Caco-2 (cell line): ENCODE data around the gene PLSCR5. TPM values are rescaled to one million over a fixed set of nuclear protein-coding genes. Genes with fewer than 3 reads are reported as not detected.
A peak's percentile ranks its signal among the peaks of the same experiment; 100 is the strongest.

Source experiments
- BruUV-seq: library from RNA; stranded (reverse); fragments of 400-500 nt; replicated peaks from 2 replicates; lab custom pipeline; 2021; lab: Mats Ljungman, UMichigan
- CTCF ChIA-PET: fragments of 300-600 bp; sonication (Branson Sonifier 250); formaldehyde crosslinking; loops from one replicate; lab custom pipeline; 2022; ENCODE audit warnings: antibody characterized with exemption; lab: Charles Lee
- POLR2A ChIA-PET: fragments of 300-600 bp; sonication (Branson Sonifier 250); formaldehyde crosslinking; loops from one replicate; lab custom pipeline; 2022; ENCODE audit warnings: antibody characterized with exemption; lab: Charles Lee
- DNase-seq, 2 experiments: peaks; one replicate each; pipeline versions ENCODE4 v3.0.0 to v3.0.0-alpha.2; 2020 to 2022
- H3K27me3 ChIP-seq: replicated peaks from 2 replicates; pipeline ENCODE4 v1.6.0; 2011; ENCODE audit warnings: low read length; ENCODE audit not compliant: control insufficient read depth, insufficient read depth
- H3K36me3 ChIP-seq: 2 replicates; pipeline ENCODE4 v1.5.1; 2011; ENCODE audit warnings: low read length; ENCODE audit not compliant: control insufficient read depth, insufficient read depth
- H3K4me1 ChIP-seq: fragments of 250-450 bp; sonication (Bioruptor Pico); 2 replicates; pipeline ENCODE4 v1.5.1; 2020; ENCODE audit warnings: mild to moderate bottlenecking
- H3K4me3 ChIP-seq: 2 replicates; pipeline ENCODE4 v1.5.1; 2011; ENCODE audit warnings: low read depth, mild to moderate bottlenecking, control low read depth, low read length
- H3K9me3 ChIP-seq: fragments of 250-450 bp; sonication (Bioruptor Pico); 2 replicates; pipeline ENCODE4 v1.5.1; 2020; ENCODE audit warnings: mild to moderate bottlenecking, moderate library complexity
- H3K27ac Mint-ChIP-seq: one replicate; pipeline ENCODE4 v1.8.0; 2022; ENCODE audit warnings: mixed read lengths; ENCODE audit not compliant: unreplicated experiment
- H3K27me3 Mint-ChIP-seq: one replicate; pipeline ENCODE4 v1.8.0; 2022; ENCODE audit warnings: mixed read lengths; ENCODE audit not compliant: insufficient read depth, unreplicated experiment
- H3K36me3 Mint-ChIP-seq: one replicate; pipeline ENCODE4 v1.8.0; 2022; ENCODE audit warnings: mild to moderate bottlenecking, mixed read lengths; ENCODE audit not compliant: insufficient read depth, unreplicated experiment
- H3K4me1 Mint-ChIP-seq: one replicate; pipeline ENCODE4 v1.8.0; 2022; ENCODE audit warnings: low read depth, mixed read lengths; ENCODE audit not compliant: unreplicated experiment
- H3K4me3 Mint-ChIP-seq: one replicate; pipeline ENCODE4 v1.8.0; 2022; ENCODE audit warnings: mild to moderate bottlenecking, moderate library complexity, mixed read lengths; ENCODE audit not compliant: unreplicated experiment
- H3K9me3 Mint-ChIP-seq: one replicate; pipeline ENCODE4 v1.8.0; 2022; ENCODE audit warnings: mixed read lengths; ENCODE audit not compliant: unreplicated experiment
- intact Hi-C: fragments of 100-400 bp; cut with micrococcal nuclease; formaldehyde crosslinking; loops from one replicate; pipeline ENCODE4 v1.10.0; 2022; ENCODE audit not compliant: unreplicated experiment
- total RNA-seq: library from RNA; stranded (reverse); gene quantifications from 2 replicates; pipeline ENCODE4 v1.2.3, GENCODE V29; 2022
- TF ChIP-seq, protein P1 (sequence below), 2 experiments: fragments of 200-600 bp in 1 of 2; IDR thresholded peaks; 1 replicate in 1 of 2; 2 replicates in 1 of 2; pipeline versions ENCODE4 v1.5.1 to v1.8.0; 2011 to 2022; ENCODE audit warnings: antibody characterized with exemption in 1 of 2, control low read depth in 1 of 2, inconsistent platforms in 1 of 2, low read depth in 1 of 2, low read length in 1 of 2, mild to moderate bottlenecking in 1 of 2, moderate library complexity in 1 of 2; ENCODE audit not compliant: insufficient read depth in 1 of 2, severe bottlenecking in 1 of 2, unreplicated experiment in 1 of 2

Gene PLSCR5
- total RNA-seq, 1 experiment from 2014 or later, result not detected

DNA sequence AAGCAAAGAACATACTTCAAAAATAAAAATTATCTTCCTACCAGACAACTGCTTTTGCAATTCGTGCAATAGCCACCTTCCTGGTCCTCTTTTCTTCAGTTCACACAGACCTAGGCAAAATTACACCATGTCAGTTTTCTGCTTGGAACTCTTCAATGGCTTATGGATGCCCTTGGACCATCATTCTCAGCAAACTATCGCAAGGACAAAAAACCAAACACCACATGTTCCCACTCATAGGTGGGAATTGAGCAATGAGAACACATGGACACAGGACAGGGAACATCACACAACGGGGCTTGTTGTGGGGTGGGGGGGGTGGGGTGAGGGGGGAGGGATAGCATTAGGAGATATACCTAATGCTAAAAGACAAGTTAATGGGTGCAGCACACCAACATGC, 29.2 kb upstream of the PLSCR5 start:
- CTCF ChIA-PET, result no interaction called here

DNA sequence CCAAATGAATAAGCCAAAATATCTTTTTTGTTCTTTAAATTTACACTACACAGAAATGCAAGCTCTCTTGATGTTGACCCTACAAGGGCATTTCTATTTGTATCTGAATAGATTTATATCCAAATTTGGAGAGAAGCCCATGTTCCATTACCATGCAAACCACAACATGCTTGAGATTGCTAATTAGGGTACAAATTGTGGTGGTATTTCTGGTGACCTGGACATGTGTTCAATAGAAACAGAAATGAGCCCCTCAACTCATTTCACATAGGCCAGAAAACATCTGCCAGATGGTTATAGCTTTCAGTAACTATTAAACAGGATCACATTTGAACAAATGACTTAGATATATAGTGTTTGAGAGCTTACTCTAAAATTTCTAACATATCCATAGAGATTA, 23.5 kb upstream of the PLSCR5 start:
- H3K4me3 ChIP-seq, result no peak overlapping the region
- no peaks in the 10 kb centered on the region for H3K9me3 ChIP-seq
- Mint-ChIP-seq H3K27me3 (peaks cover under 1% of the 10 kb centered on the region), H3K9me3 (no peaks in the 10 kb centered on the region), H3K27ac (no peak overlapping the region), H3K4me3 (no peak overlapping the region), H3K36me3 (no peaks in the 10 kb centered on the region), H3K4me1 (peaks cover 6% of the 10 kb centered on the region)
- POLR2A ChIA-PET, result no interaction called here
- no TSS peak for BruUV-seq
- no peaks in the 10 kb centered on the region for H3K27me3 ChIP-seq
- no peak for DNase-seq
- intact Hi-C loops, result no loop called here
- CTCF ChIA-PET, result no interaction called here
- TF ChIP-seq, protein P1, sequence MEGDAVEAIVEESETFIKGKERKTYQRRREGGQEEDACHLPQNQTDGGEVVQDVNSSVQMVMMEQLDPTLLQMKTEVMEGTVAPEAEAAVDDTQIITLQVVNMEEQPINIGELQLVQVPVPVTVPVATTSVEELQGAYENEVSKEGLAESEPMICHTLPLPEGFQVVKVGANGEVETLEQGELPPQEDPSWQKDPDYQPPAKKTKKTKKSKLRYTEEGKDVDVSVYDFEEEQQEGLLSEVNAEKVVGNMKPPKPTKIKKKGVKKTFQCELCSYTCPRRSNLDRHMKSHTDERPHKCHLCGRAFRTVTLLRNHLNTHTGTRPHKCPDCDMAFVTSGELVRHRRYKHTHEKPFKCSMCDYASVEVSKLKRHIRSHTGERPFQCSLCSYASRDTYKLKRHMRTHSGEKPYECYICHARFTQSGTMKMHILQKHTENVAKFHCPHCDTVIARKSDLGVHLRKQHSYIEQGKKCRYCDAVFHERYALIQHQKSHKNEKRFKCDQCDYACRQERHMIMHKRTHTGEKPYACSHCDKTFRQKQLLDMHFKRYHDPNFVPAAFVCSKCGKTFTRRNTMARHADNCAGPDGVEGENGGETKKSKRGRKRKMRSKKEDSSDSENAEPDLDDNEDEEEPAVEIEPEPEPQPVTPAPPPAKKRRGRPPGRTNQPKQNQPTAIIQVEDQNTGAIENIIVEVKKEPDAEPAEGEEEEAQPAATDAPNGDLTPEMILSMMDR (IDR thresholded peaks at IDR 0.05; ENCODE audit: insufficient read depth in 1 of 2, low read depth in 1 of 2, low read length in 1 of 2, severe bottlenecking in 1 of 2, unreplicated experiment in 1 of 2), result no peak
- H3K36me3 ChIP-seq, result no peaks in the 10 kb centered on the region
- no peaks in the 10 kb centered on the region for H3K4me1 ChIP-seq

More for the DNA sequence above, 29.2 kb upstream of the PLSCR5 start:
- no peak overlapping the region for H3K4me3 Mint-ChIP-seq
- no peaks in the 10 kb centered on the region for H3K9me3 Mint-ChIP-seq
- intact Hi-C loops, result no loop called here
- no peaks in the 10 kb centered on the region for H3K36me3 Mint-ChIP-seq
- H3K27me3 Mint-ChIP-seq, result no peaks in the 10 kb centered on the region
- Histone ChIP-seq H3K4me3 (no peak overlapping the region), H3K27me3 (no peaks in the 10 kb centered on the region), H3K4me1 (peaks cover 6% of the 10 kb centered on the region), H3K9me3 (no peaks in the 10 kb centered on the region), H3K36me3 (no peaks in the 10 kb centered on the region)
- POLR2A ChIA-PET, result no interaction called here
- DNase-seq, result no peak
- BruUV-seq, result no TSS peak
- H3K27ac Mint-ChIP-seq, result no peak overlapping the region
- no peaks in the 10 kb centered on the region for H3K4me1 Mint-ChIP-seq
- TF ChIP-seq, protein P1 (IDR thresholded peaks at IDR 0.05; ENCODE audit: insufficient read depth in 1 of 2, low read depth in 1 of 2, low read length in 1 of 2, severe bottlenecking in 1 of 2, unreplicated experiment in 1 of 2), result no peak

DNA sequence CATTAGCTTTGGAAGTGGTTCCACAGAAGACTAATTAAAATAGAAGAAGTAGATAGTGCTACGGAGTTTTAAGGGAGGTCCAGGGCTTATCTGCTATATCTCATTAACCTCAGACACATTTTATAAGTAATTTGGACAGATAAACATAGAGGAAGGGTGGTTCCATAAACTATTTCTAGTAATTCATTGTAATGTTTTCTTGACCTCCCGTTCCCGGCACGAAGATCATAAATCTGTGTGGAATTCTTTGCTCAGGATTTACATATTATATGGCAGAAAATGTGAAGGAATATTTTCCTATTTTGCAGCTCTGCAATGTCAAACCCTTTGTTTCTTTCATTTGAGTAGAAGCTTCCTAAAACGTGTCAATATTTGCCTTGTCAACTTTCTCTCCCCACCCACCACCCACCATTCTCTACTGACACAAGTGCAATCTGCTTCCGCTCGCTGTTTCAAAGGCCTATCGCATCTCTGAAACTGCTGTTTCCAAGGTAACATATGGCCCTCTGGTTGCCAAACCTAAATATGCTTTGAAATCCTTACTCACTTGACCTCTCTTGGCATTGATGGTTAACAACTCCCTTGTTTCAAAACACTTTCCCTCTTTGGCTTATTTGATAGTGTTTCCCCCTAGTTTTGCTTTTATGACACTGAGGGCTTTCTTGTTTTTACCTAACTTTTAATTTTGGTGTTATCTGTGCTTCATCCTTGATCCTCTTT, 21.4 kb upstream of the PLSCR5 start:
- Mint-ChIP-seq H3K27ac (no peak overlapping the region), H3K4me3 (no peak overlapping the region), H3K27me3 (peaks cover 5% of the 10 kb centered on the region), H3K36me3 (no peaks in the 10 kb centered on the region), H3K4me1 (peaks cover 6% of the 10 kb centered on the region), H3K9me3 (no peaks in the 10 kb centered on the region)
- no peaks in the 10 kb centered on the region for H3K36me3 ChIP-seq
- no peaks in the 10 kb centered on the region for H3K9me3 ChIP-seq
- POLR2A ChIA-PET, result no interaction called here
- no peaks in the 10 kb centered on the region for H3K4me1 ChIP-seq
- DNase-seq, result peak; percentile 54 to 65
- intact Hi-C loops, result loop anchor here (1.0 to 2.0 kb wide), 2 partner anchors 12 to 46 kb away; no protein-coding TSS in a partner anchor
- H3K4me3 ChIP-seq, result no peak overlapping the region
- TF ChIP-seq, protein P1 (IDR thresholded peaks at IDR 0.05; ENCODE audit: insufficient read depth in 1 of 2, low read depth in 1 of 2, low read length in 1 of 2, severe bottlenecking in 1 of 2, unreplicated experiment in 1 of 2), result no peak
- CTCF ChIA-PET, result no interaction called here
- no peaks in the 10 kb centered on the region for H3K27me3 ChIP-seq
- no TSS peak for BruUV-seq
